ENCODE results near the gene NDUFS3. TPM values are rescaled to one million over a fixed set of nuclear protein-coding genes. Genes with fewer than 3 reads are reported as not detected.

Gene NDUFS3
- total RNA-seq, 2 donors from 2014 or later, result 27.2 to 28.7 TPM

GRCh38 chr11:47620836-47621378 lies 42.0 kb downstream of the NDUFS3 start:
- Histone ChIP-seq H3K4me3 (no peak overlapping the region), H3K27ac (no peak overlapping the region), H3K9me3 (no peaks in the 10 kb centered on the region), H3K4me1 (no peaks in the 10 kb centered on the region), H3K27me3 (no peaks in the 10 kb centered on the region), H3K36me3 (replicated peaks in 1 of 2; ENCODE audit: insufficient read depth in 1 of 2, low read depth in 2 of 2) (peaks cover 5 to 27% of the 10 kb centered on the region in 2 donors)
- 90 to 96% methylated on average over 2 of the region's 2 CpGs for WGBS, 2 donors
- DNase-seq (no peak), ATAC-seq (no peak)
- TF ChIP-seq POLR2A (IDR thresholded peaks at IDR 0.05) (no peak), CTCF (IDR thresholded peaks at IDR 0.05) (no peak)
- intact Hi-C loops (cut with DNase I), result no loop called here

DNA sequence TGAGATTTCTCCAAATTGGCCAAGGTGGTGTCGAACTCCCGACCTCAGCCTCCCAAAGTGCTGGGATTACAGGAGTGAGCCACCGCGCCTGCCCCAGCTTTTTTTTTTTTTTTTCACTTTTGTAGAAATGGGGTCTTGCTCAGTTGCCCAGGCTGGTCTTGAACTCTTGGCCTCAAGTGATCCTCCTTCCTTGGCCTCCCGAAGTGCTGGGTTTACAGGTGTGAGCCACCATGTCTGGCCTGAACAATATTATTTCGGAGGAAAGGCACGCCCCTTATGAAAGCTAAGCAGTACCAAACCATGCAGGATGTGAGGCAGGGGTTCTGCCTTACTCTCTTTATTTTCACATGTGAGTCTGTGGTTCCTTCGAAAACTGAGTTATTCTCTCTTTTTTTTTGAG lies 47.4 kb downstream of the NDUFS3 start:
- TF ChIP-seq POLR2A (IDR thresholded peaks at IDR 0.05) (no peak), CTCF (IDR thresholded peaks at IDR 0.05) (no peak)
- DNase-seq (no peak), ATAC-seq (no peak)
- Histone ChIP-seq H3K9me3 (no peaks in the 10 kb centered on the region), H3K4me3 (no peak overlapping the region), H3K27me3 (no peaks in the 10 kb centered on the region), H3K36me3 (replicated peaks in 1 of 2; ENCODE audit: insufficient read depth in 1 of 2, low read depth in 2 of 2) (peaks cover 13 to 28% of the 10 kb centered on the region in 2 donors), H3K4me1 (no peaks in the 10 kb centered on the region), H3K27ac (no peak overlapping the region)
- 90% methylated on average over 8 of the region's 8 CpGs for WGBS, 2 donors
- intact Hi-C loops (cut with DNase I), result no loop called here

DNA sequence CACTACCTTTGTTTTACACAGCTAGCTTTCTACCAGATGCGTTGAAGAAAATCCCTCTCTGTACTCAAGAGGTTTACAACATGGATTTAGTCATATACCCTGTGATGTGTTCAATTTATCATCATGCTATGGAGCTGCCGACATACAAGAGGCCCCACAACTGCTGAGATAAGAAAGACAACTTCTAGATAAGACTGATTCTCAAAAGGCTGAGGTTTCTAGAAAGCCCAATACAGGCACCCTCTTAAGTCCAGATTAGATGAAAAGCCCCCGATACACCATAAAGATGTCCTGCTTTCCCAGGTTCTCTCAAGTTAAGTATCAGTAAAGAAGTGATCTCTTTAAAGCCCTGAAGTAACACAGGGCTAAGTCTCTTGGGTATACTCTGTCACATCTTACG lies 49.2 kb downstream of the NDUFS3 start:
- 82 to 87% methylated on average over 4 of the region's 4 CpGs for WGBS, 2 donors
- Histone ChIP-seq H3K9me3 (no peaks in the 10 kb centered on the region), H3K36me3 (replicated peaks in 1 of 2; ENCODE audit: insufficient read depth in 1 of 2, low read depth in 2 of 2) (peaks cover 13 to 21% of the 10 kb centered on the region in 2 donors), H3K27ac (no peak overlapping the region), H3K4me1 (no peaks in the 10 kb centered on the region), H3K27me3 (no peaks in the 10 kb centered on the region), H3K4me3 (no peak overlapping the region)
- ATAC-seq (no peak), DNase-seq (no peak)
- intact Hi-C loops (cut with DNase I), result no loop called here
- TF ChIP-seq POLR2A (IDR thresholded peaks at IDR 0.05), result no peak
- TF ChIP-seq CTCF (IDR thresholded peaks at IDR 0.05), result no peak

GRCh38 chr11:47631473-47631872 lies 52.6 kb downstream of the NDUFS3 start:
- ATAC-seq (no peak), DNase-seq (no peak)
- Histone ChIP-seq H3K4me3 (no peak overlapping the region), H3K27me3 (no peaks in the 10 kb centered on the region), H3K4me1 (no peaks in the 10 kb centered on the region), H3K9me3 (no peaks in the 10 kb centered on the region), H3K36me3 (replicated peaks in 1 of 2; ENCODE audit: insufficient read depth in 1 of 2, low read depth in 2 of 2) (peaks cover 3 to 25% of the 10 kb centered on the region in 2 donors), H3K27ac (no peak overlapping the region)
- WGBS, 2 donors, result 57 to 71% methylated on average over 5 of the region's 5 CpGs
- TF ChIP-seq CTCF (IDR thresholded peaks at IDR 0.05), result no peak
- TF ChIP-seq POLR2A (IDR thresholded peaks at IDR 0.05), result no peak
- intact Hi-C loops (cut with DNase I), result no loop called here

Small RNAs within 50 kb of the gene (small RNA-seq; reads per million reads assigned to genes)
- gene RN7SL652P, result not detected
- gene RNU5E-10P, result not detected

Other genes with a start within 250 kb of the NDUFS3 start
- gene MYBPC3, start 226.4 kb upstream of the NDUFS3 start, total RNA-seq, result not detected
- gene SPI1, start 200.5 kb upstream of the NDUFS3 start, total RNA-seq, result 10 to 100 TPM in 1 of 2 donors, 1 to 10 TPM in 1; 7.5 to 10.9 TPM
- 10 to 100 TPM; 54.7 TPM for gene SLC39A13, start 170.5 kb upstream of the NDUFS3 start, total RNA-seq
- 10 to 100 TPM; 43.8 to 62.8 TPM for gene PSMC3, start 152.6 kb upstream of the NDUFS3 start, total RNA-seq
- gene RAPSN, start 129.9 kb upstream of the NDUFS3 start, total RNA-seq, result not detected
- 10 to 100 TPM; 56.0 to 86.0 TPM for gene CELF1, start 25.9 kb upstream of the NDUFS3 start, total RNA-seq
- gene PTPMT1, start 13.5 kb upstream of the NDUFS3 start, total RNA-seq, result 10 to 100 TPM; 52.4 TPM
- gene KBTBD4, start 104 bp upstream of the NDUFS3 start, total RNA-seq, result 1 to 10 TPM; 3.6 to 6.7 TPM
- under 1 TPM in 1 of 2 donors, not detected in 1; 0.66 TPM for gene FAM180B, start 7.6 kb downstream of the NDUFS3 start, total RNA-seq
- gene C1QTNF4, start 15.3 kb downstream of the NDUFS3 start, total RNA-seq, result 1 to 10 TPM in 1 of 2 donors, under 1 TPM in 1; 0.33 to 1.8 TPM
- gene MTCH2, start 63.5 kb downstream of the NDUFS3 start, total RNA-seq, result 10 to 100 TPM; 15.5 to 21.0 TPM
- 1 to 10 TPM; 2.9 to 5.3 TPM for gene AGBL2, start 136.3 kb downstream of the NDUFS3 start, total RNA-seq
- gene FNBP4, start 188.3 kb downstream of the NDUFS3 start, total RNA-seq, result 100 to 1,000 TPM in 1 of 2 donors, 10 to 100 TPM in 1; 87.9 to 129 TPM

Data from body of pancreas (tissue), 4 donors.